ENCODE results near the gene TLR5.

Gene TLR5

GRCh38 chr1:223106856-223107255 lies 36.2 kb downstream of the TLR5 start:
- DNase-seq (ENCODE audit: low spot score) = no peak

GRCh38 chr1:223105568-223105967 lies 37.5 kb downstream of the TLR5 start:
- no peak for DNase-seq (ENCODE audit: low spot score)

- peak; percentile 61 for DNase-seq (ENCODE audit: low spot score)
These were observed 40.1 kb downstream of the TLR5 start for GRCh38 chr1:223102797-223103533.

- no peak for DNase-seq (ENCODE audit: low spot score)
These were observed 45.3 kb downstream of the TLR5 start for GRCh38 chr1:223097713-223098112.

- DNase-seq (ENCODE audit: low spot score) = no peak
These were observed 47.2 kb downstream of the TLR5 start for GRCh38 chr1:223095870-223096269.

GRCh38 chr1:223091896-223092295 lies 51.2 kb downstream of the TLR5 start:
- no peak for DNase-seq (ENCODE audit: low spot score)

- DNase-seq (ENCODE audit: low spot score) = no peak
These were observed 53.8 kb downstream of the TLR5 start for GRCh38 chr1:223089250-223089649.

- DNase-seq (ENCODE audit: low spot score) = no peak
These were observed 54.3 kb downstream of the TLR5 start for GRCh38 chr1:223088713-223089240.

GRCh38 chr1:223087291-223088255 lies 55.5 kb downstream of the TLR5 start:
- DNase-seq (ENCODE audit: low spot score) = no peak

- DNase-seq (ENCODE audit: low spot score) = no peak
These were observed 58.6 kb downstream of the TLR5 start for GRCh38 chr1:223084464-223084866.

GRCh38 chr1:223083831-223084230 lies 59.2 kb downstream of the TLR5 start:
- DNase-seq (ENCODE audit: low spot score) = no peak

GRCh38 chr1:223082914-223083313 lies 60.1 kb downstream of the TLR5 start:
- no peak for DNase-seq (ENCODE audit: low spot score)

- peak; percentile 87 for DNase-seq (ENCODE audit: low spot score)
These were observed 61.7 kb downstream of the TLR5 start for GRCh38 chr1:223081181-223081994.

- no peak for DNase-seq (ENCODE audit: low spot score)
These were observed 63.5 kb downstream of the TLR5 start for GRCh38 chr1:223079498-223079897.

- DNase-seq (ENCODE audit: low spot score) = peak; percentile 29
These were observed 65.7 kb downstream of the TLR5 start for GRCh38 chr1:223077247-223077833.

GRCh38 chr1:223076362-223076761 lies 66.7 kb downstream of the TLR5 start:
- DNase-seq (ENCODE audit: low spot score) = no peak

- no peak for DNase-seq (ENCODE audit: low spot score)
These were observed 67.2 kb downstream of the TLR5 start for GRCh38 chr1:223075834-223076233.

- DNase-seq (ENCODE audit: low spot score) = no peak
These were observed 68.4 kb downstream of the TLR5 start for GRCh38 chr1:223074445-223075300.

- no peak for DNase-seq (ENCODE audit: low spot score)
These were observed 74.0 kb downstream of the TLR5 start for GRCh38 chr1:223068900-223069665.

- DNase-seq (ENCODE audit: low spot score) = no peak
These were observed 75.1 kb downstream of the TLR5 start for GRCh38 chr1:223067914-223068313.

All from kidney capillary endothelial cell (primary cell).